ENCODE data around the gene NPAS2.

DNA sequence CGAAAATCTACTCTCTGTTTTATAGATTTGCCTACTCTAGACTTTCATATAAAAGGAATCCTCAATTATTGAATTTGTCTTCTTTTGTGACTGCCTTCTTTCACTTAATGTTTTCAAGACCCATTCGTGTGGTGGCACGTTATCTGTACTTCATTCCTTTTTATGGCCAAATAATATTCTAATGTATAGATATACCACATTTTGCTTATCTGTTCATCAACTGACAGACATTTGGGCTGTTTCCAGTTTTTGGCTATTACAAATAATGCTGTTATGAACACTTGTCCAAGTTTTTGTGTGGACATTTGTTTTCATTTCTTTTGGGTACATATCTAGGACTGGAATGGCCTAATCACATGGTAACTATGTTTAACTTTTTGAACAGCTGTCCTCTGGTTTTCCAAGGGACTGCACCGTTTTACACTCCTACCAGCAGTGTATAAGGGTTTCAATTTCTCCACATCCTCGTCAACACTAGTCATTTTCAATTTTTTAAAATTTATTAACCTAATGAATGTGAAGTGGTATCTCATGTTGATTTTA lies 9.3 kb upstream of the NPAS2 start:
- TF ChIP-seq, protein P1, sequence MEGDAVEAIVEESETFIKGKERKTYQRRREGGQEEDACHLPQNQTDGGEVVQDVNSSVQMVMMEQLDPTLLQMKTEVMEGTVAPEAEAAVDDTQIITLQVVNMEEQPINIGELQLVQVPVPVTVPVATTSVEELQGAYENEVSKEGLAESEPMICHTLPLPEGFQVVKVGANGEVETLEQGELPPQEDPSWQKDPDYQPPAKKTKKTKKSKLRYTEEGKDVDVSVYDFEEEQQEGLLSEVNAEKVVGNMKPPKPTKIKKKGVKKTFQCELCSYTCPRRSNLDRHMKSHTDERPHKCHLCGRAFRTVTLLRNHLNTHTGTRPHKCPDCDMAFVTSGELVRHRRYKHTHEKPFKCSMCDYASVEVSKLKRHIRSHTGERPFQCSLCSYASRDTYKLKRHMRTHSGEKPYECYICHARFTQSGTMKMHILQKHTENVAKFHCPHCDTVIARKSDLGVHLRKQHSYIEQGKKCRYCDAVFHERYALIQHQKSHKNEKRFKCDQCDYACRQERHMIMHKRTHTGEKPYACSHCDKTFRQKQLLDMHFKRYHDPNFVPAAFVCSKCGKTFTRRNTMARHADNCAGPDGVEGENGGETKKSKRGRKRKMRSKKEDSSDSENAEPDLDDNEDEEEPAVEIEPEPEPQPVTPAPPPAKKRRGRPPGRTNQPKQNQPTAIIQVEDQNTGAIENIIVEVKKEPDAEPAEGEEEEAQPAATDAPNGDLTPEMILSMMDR (IDR thresholded peaks at IDR 0.05): no peak
- TF ChIP-seq POLR2AphosphoS5 (IDR thresholded peaks at IDR 0.05): no peak

Data from esophagus muscularis mucosa (tissue), 3 donors.